Small intestine (tissue), 16 donors: ENCODE measurements around the gene KLHL18. TPM values are rescaled to one million over a fixed set of nuclear protein-coding genes. Genes with fewer than 3 reads are reported as not detected.

Experiments used
- DNase-seq, 2 donors: peaks; one replicate each; pipeline versions ENCODE4 v3.0.0 to v3.0.0-alpha.2; 2013
- FAIRE-seq: peaks from 2 replicates; lab custom pipeline; 2012; peaks lifted over from hg19 to GRCh38; lab: Jason Lieb, UNC
- H3K27ac ChIP-seq, 3 donors: one replicate each; pipeline ENCODE4 v1.5.1; 2013; ENCODE audit warnings: low read length in 2 of 3, mild to moderate bottlenecking in 2 of 3, control low read depth in 1 of 3, inconsistent platforms in 1 of 3, low read depth in 1 of 3, moderate library complexity in 1 of 3
- H3K27me3 ChIP-seq, 3 donors: one replicate each; pipeline ENCODE4 v1.6.1; 2013; ENCODE audit warnings: low read length in 3 of 3, inconsistent platforms in 1 of 3; ENCODE audit not compliant: control insufficient read depth in 3 of 3, insufficient read depth in 3 of 3
- H3K36me3 ChIP-seq, 3 donors: one replicate each; pipeline ENCODE4 v1.6.1; 2013; ENCODE audit warnings: low read length in 3 of 3, inconsistent platforms in 1 of 3, low read depth in 1 of 3, mild to moderate bottlenecking in 1 of 3, moderate library complexity in 1 of 3; ENCODE audit not compliant: control insufficient read depth in 3 of 3, insufficient read depth in 2 of 3
- H3K4me1 ChIP-seq, 3 donors: one replicate each; pipeline ENCODE4 v1.6.1; 2013; ENCODE audit warnings: low read length in 2 of 3, inconsistent platforms in 1 of 3, low read depth in 1 of 3, mild to moderate bottlenecking in 1 of 3, moderate library complexity in 1 of 3; ENCODE audit not compliant: control insufficient read depth in 3 of 3, insufficient read depth in 2 of 3
- H3K4me3 ChIP-seq, 3 donors: one replicate each; pipeline ENCODE4 v1.5.1; 2013; ENCODE audit warnings: low read length in 3 of 3, control low read depth in 1 of 3, inconsistent platforms in 1 of 3, low read depth in 1 of 3, mild to moderate bottlenecking in 1 of 3, moderate library complexity in 1 of 3
- H3K9me3 ChIP-seq, 2 donors: one replicate each; pipeline ENCODE4 v1.6.1; 2013; ENCODE audit warnings: low read depth in 1 of 2, low read length in 1 of 2; ENCODE audit not compliant: control insufficient read depth in 2 of 2, insufficient read depth in 1 of 2
- WGBS, 3 donors: extraction: QIAGEN DNeasy Blood & Tissue Kit; methylation state at CpG; one replicate each; pipeline ENCODE4 v1.1.7; 2013; 5-methylcytosine and 5-hydroxymethylcytosine counted together
- long read RNA-seq, 10 donors: transcript quantifications; one replicate each; lab custom pipeline, GENCODE V29; 2026
- polyA plus RNA-seq, 4 donors: library from polyadenylated mRNA; stranded (reverse) in 3 of 4; unstranded in 1 of 4; fragments of 200-250 nt in 3 of 4; fragments of 120-200 nt in 1 of 4; gene quantifications; one replicate each; pipeline versions ENCODE4 v1.2.1 to v1.2.3, GENCODE V29; 2013
- donor health status: healthy with polysubstance abuse.
- donor health status: control.
- donor health status: control.
- donor health status: Bipolar disorder and iron deficiency.
- donor health status: healthy.

Gene KLHL18
- polyA plus RNA-seq, result 10 to 100 TPM in 3 of 4 donors, 1 to 10 TPM in 1; 8.8 to 23.3 (median 17.6) TPM
- long read RNA-seq, donor 1, result 0 reads
- long read RNA-seq, donor 2, result 0 reads
- long read RNA-seq, donor 3, partial matches to known transcripts, result 0 of 1 reads
- long read RNA-seq, donor 3, other reads (novel, unspliced or antisense), result 0 of 1 reads
- long read RNA-seq, donor 4, result 0 reads
- long read RNA-seq, donor 5, full-length matches to known transcripts, result 2 of 2 reads
- long read RNA-seq, donor 5, partial matches to known transcripts, result 0 of 2 reads
- long read RNA-seq, donor 5, other reads (novel, unspliced or antisense), result 0 of 2 reads
- long read RNA-seq, donor 6, partial matches to known transcripts, result 8 of 9 reads
- long read RNA-seq, donor 6, other reads (novel, unspliced or antisense), result 0 of 9 reads
- long read RNA-seq, donor 7, result 0 reads
- long read RNA-seq, donor 8, full-length matches to known transcripts, result 2 of 2 reads
- long read RNA-seq, donor 8, partial matches to known transcripts, result 0 of 2 reads
- long read RNA-seq, donor 8, other reads (novel, unspliced or antisense), result 0 of 2 reads
- long read RNA-seq, donor 9, result 0 reads
- long read RNA-seq, donor 10, full-length matches to known transcripts, result 3 of 3 reads
- long read RNA-seq, donor 10, partial matches to known transcripts, result 0 of 3 reads
- long read RNA-seq, donor 10, other reads (novel, unspliced or antisense), result 0 of 3 reads

- WGBS, 3 donors, result 0% methylated on average over 76 to 82 of the region's 82 CpGs
- Histone ChIP-seq H3K27ac (peak within 1 kb of the TSS; percentile 90 to 100 (median 91)), H3K27me3 (no peaks in the 10 kb centered on the region), H3K36me3 (peaks cover 0 to 5% (median 0%) of the 10 kb centered on the region in 3 donors), H3K4me3 (peak within 1 kb of the TSS; percentile 89 to 90 (median 90)), H3K9me3 (no peaks in the 10 kb centered on the region), H3K4me1 (peaks cover 0 to 9% (median 8%) of the 10 kb centered on the region in 3 donors)
- DNase-seq (peak; percentile 96 to 99), FAIRE-seq (no peak)
These were observed at the start of gene KLHL18, which contains the start of gene KIF9 for GRCh38 chr3:47282424-47283192. Gene KLHL18 (plus strand): TSS chr3:47282944. CDS start chr3:47282966, 22 bp downstream. Gene KIF9 (minus strand): TSS chr3:47282799. CDS start chr3:47277374, 5,425 bp downstream.

- peaks cover 0 to 6% (median 0%) of the 10 kb centered on the region in 3 donors for H3K4me1 ChIP-seq
- no peaks in the 10 kb centered on the region for H3K9me3 ChIP-seq
- FAIRE-seq (no peak), DNase-seq (no peak)
- no peak overlapping the region for H3K27ac ChIP-seq
- no peaks in the 10 kb centered on the region for H3K27me3 ChIP-seq
- peaks cover 0 to 9% (median 0%) of the 10 kb centered on the region in 3 donors for H3K36me3 ChIP-seq
- WGBS, 3 donors, result 95 to 98% (median 96%) methylated on average over 3 of the region's 3 CpGs
- H3K4me3 ChIP-seq, result no peak overlapping the region
These were observed 44.7 kb upstream of the KLHL18 start for GRCh38 chr3:47238017-47238416.

GRCh38 chr3:47239929-47240328 is 42.8 kb upstream of the KLHL18 start:
- H3K36me3 ChIP-seq, result peaks cover 0 to 11% (median 0%) of the 10 kb centered on the region in 3 donors
- H3K9me3 ChIP-seq, result no peaks in the 10 kb centered on the region
- no peak overlapping the region for H3K4me3 ChIP-seq
- H3K27ac ChIP-seq, result no peak overlapping the region
- WGBS, 3 donors, result 81 to 88% (median 83%) methylated on average over 6 of the region's 6 CpGs
- no peak for DNase-seq
- H3K27me3 ChIP-seq, result no peaks in the 10 kb centered on the region
- peaks cover 0 to 3% (median 0%) of the 10 kb centered on the region in 3 donors for H3K4me1 ChIP-seq
- FAIRE-seq, result no peak

- no peak for FAIRE-seq
- no peak overlapping the region for H3K4me3 ChIP-seq
- no peak overlapping the region for H3K27ac ChIP-seq
- no peaks in the 10 kb centered on the region for H3K9me3 ChIP-seq
- peaks cover 0 to 9% (median 0%) of the 10 kb centered on the region in 3 donors for H3K36me3 ChIP-seq
- DNase-seq, result no peak
- WGBS, 3 donors, result 88 to 92% (median 91%) methylated on average over 8 to 9 of the region's 9 CpGs
- no peaks in the 10 kb centered on the region for H3K4me1 ChIP-seq
- no peaks in the 10 kb centered on the region for H3K27me3 ChIP-seq
These were observed 39.2 kb upstream of the KLHL18 start for GRCh38 chr3:47243419-47244147.

GRCh38 chr3:47244531-47245100 is 38.1 kb upstream of the KLHL18 start:
- H3K36me3 ChIP-seq, result peaks cover 0 to 9% (median 0%) of the 10 kb centered on the region in 3 donors
- no peaks in the 10 kb centered on the region for H3K27me3 ChIP-seq
- no peak overlapping the region for H3K4me3 ChIP-seq
- H3K27ac ChIP-seq, result no peak overlapping the region
- no peak for FAIRE-seq
- DNase-seq, result no peak
- no peaks in the 10 kb centered on the region for H3K9me3 ChIP-seq
- no peaks in the 10 kb centered on the region for H3K4me1 ChIP-seq
- WGBS, 3 donors, result 78 to 85% (median 84%) methylated on average over 10 of the region's 10 CpGs

- H3K27me3 ChIP-seq, result no peaks in the 10 kb centered on the region
- H3K27ac ChIP-seq, result no peak overlapping the region
- H3K4me3 ChIP-seq, result no peak overlapping the region
- FAIRE-seq (no peak), DNase-seq (peak in 1 of 2 donors; percentile 17)
- 93 to 100% (median 94%) methylated on average over 2 of the region's 2 CpGs for WGBS, 3 donors
- H3K4me1 ChIP-seq, result no peaks in the 10 kb centered on the region
- no peaks in the 10 kb centered on the region for H3K9me3 ChIP-seq
- H3K36me3 ChIP-seq, result peaks cover 0 to 4% (median 0%) of the 10 kb centered on the region in 3 donors
These were observed 37.5 kb upstream of the KLHL18 start for GRCh38 chr3:47245271-47245670.

GRCh38 chr3:47247131-47248064 is 35.3 kb upstream of the KLHL18 start:
- peak in 1 of 2 donors; percentile 10 for DNase-seq
- H3K9me3 ChIP-seq, result no peaks in the 10 kb centered on the region
- FAIRE-seq, result no peak
- 74 to 87% (median 81%) methylated on average over 14 of the region's 14 CpGs for WGBS, 3 donors
- H3K27me3 ChIP-seq, result no peaks in the 10 kb centered on the region
- peaks cover 0 to 2% (median 0%) of the 10 kb centered on the region in 3 donors for H3K36me3 ChIP-seq
- no peak overlapping the region for H3K4me3 ChIP-seq
- H3K4me1 ChIP-seq, result no peaks in the 10 kb centered on the region
- no peak overlapping the region for H3K27ac ChIP-seq
